SU-DHL-6 (cell line): ENCODE data around the gene SULT1A3.
"Not testable (repeated sequence)": the region's sequence is repeated elsewhere in the genome, so short reads cannot be mapped to it uniquely, and the experiment has no call there.

Source experiments
- H2AFZ ChIP-seq: fragments of 200-600 bp; sonication (generic); 2 replicates; pipeline ENCODE4 v1.6.1; 2014; ENCODE audit warnings: low read depth, mild to moderate bottlenecking, moderate library complexity, mixed read lengths, antibody characterized with exemption, low read length; ENCODE audit not compliant: severe bottlenecking
- H3F3A ChIP-seq: fragments of 200-600 bp; shearing (Covaris generic); 2 replicates; pipeline ENCODE4 v1.6.0; 2016; ENCODE audit warnings: antibody characterized with exemption, mild to moderate bottlenecking; ENCODE audit not compliant: insufficient read depth
- H3K27ac ChIP-seq: fragments of 200-600 bp; sonication (generic); 2 replicates; pipeline ENCODE4 v1.5.1; 2016; ENCODE audit warnings: low read depth, mild to moderate bottlenecking, low read length, moderate library complexity, mixed read lengths
- H3K27me3 ChIP-seq: fragments of 200-600 bp; sonication (generic), shearing (Covaris generic); 2 replicates; pipeline ENCODE4 v1.6.0; 2014; ENCODE audit warnings: mild to moderate bottlenecking, low read length
- H3K36me3 ChIP-seq: fragments of 200-600 bp; sonication (generic); 2 replicates; pipeline ENCODE4 v1.6.1; 2014; ENCODE audit warnings: mild to moderate bottlenecking, low read length, mixed read lengths
- H3K4me2 ChIP-seq: fragments of 300-600, 200-600 bp; shearing (Covaris generic), sonication (generic); 2 replicates; pipeline ENCODE4 v1.6.0; 2014; ENCODE audit warnings: low read length, low read depth, mild to moderate bottlenecking; ENCODE audit not compliant: poor library complexity, severe bottlenecking
- H3K4me3 ChIP-seq: fragments of 200-600 bp; sonication (generic); 2 replicates; pipeline ENCODE4 v1.5.1; 2014; ENCODE audit warnings: antibody characterized with exemption, low read length, mild to moderate bottlenecking, mixed read lengths; ENCODE audit not compliant: insufficient read depth, poor library complexity, severe bottlenecking
- H3K79me2 ChIP-seq: fragments of 200-600 bp; sonication (generic); 2 replicates; pipeline ENCODE4 v1.6.1; 2014; ENCODE audit warnings: mild to moderate bottlenecking, low read length, moderate library complexity; ENCODE audit not compliant: insufficient read depth
- H3K9ac ChIP-seq: fragments of 200-600 bp; sonication (generic); 2 replicates; pipeline ENCODE4 v1.7.0; 2014; ENCODE audit warnings: mild to moderate bottlenecking, low read length
- H3K9me2 ChIP-seq: fragments of 200-600 bp; sonication (generic); replicated peaks from 2 replicates; pipeline ENCODE4 v1.6.1; 2014; ENCODE audit warnings: low read length; ENCODE audit not compliant: insufficient read depth
- H3K9me3 ChIP-seq: fragments of 200-600 bp; sonication (generic); 2 replicates; pipeline ENCODE4 v1.6.1; 2014; ENCODE audit warnings: low read length, mixed read lengths; ENCODE audit not compliant: insufficient read depth
- H4K20me1 ChIP-seq: fragments of 200-600 bp; sonication (generic); 2 replicates; pipeline ENCODE4 v1.6.1; 2014; ENCODE audit warnings: low read depth, mild to moderate bottlenecking, antibody characterized with exemption, low read length, moderate library complexity, mixed read lengths
- EZH2phosphoT487 ChIP-seq: fragments of 200-600 bp; sonication (generic), shearing (Covaris generic); conservative IDR thresholded peaks from 2 replicates; pipeline ENCODE4 v1.6.1; 2018; ENCODE audit warnings: mild to moderate bottlenecking, antibody characterized with exemption, low read length, moderate library complexity, mixed read lengths
- TF ChIP-seq, protein P1 (sequence below): fragments of 200-600 bp; sonication (generic); IDR thresholded peaks from one replicate; pipeline ENCODE4 v1.5.1; 2017; ENCODE audit warnings: antibody characterized with exemption, mild to moderate bottlenecking, low read length, moderate library complexity; ENCODE audit not compliant: insufficient read depth, poor library complexity, severe bottlenecking

Gene SULT1A3

DNA sequence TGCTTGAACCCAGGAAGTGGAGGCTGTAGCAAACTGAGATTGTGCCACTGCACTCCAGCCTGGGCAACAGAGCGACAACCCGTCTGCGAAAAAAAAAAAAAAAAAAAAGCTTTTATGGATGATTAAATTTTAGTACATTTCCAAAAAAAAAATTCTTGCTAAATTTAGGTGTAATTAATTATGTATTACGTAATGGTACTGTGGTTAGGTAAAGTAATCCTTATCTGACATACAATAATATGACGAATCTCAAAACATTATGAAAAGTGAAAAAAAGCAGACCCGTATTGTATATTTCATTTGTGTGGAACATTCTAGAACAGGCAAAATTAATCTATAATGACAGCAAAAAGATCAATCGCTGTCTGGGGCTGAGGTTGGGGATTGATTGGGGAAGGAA is 26.0 kb upstream of the SULT1A3 start:
- Histone ChIP-seq H4K20me1 (no peaks in the 10 kb centered on the region), H2AFZ (no peak overlapping the region), H3K27me3 (no peaks in the 10 kb centered on the region), H3K9me2 (no peaks in the 10 kb centered on the region), H3K79me2 (no peaks in the 10 kb centered on the region), H3K9ac (no peak overlapping the region), H3K9me3 (no peaks in the 10 kb centered on the region), H3F3A (no peaks in the 10 kb centered on the region), H3K4me3 (no peak overlapping the region), H3K36me3 (no peaks in the 10 kb centered on the region), H3K27ac (no peak overlapping the region), H3K4me2 (no peak overlapping the region)
- TF ChIP-seq, protein P1, sequence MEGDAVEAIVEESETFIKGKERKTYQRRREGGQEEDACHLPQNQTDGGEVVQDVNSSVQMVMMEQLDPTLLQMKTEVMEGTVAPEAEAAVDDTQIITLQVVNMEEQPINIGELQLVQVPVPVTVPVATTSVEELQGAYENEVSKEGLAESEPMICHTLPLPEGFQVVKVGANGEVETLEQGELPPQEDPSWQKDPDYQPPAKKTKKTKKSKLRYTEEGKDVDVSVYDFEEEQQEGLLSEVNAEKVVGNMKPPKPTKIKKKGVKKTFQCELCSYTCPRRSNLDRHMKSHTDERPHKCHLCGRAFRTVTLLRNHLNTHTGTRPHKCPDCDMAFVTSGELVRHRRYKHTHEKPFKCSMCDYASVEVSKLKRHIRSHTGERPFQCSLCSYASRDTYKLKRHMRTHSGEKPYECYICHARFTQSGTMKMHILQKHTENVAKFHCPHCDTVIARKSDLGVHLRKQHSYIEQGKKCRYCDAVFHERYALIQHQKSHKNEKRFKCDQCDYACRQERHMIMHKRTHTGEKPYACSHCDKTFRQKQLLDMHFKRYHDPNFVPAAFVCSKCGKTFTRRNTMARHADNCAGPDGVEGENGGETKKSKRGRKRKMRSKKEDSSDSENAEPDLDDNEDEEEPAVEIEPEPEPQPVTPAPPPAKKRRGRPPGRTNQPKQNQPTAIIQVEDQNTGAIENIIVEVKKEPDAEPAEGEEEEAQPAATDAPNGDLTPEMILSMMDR = no peak
- no peak for TF ChIP-seq EZH2phosphoT487

GRCh38 chr16:30176876-30177275 is 22.2 kb upstream of the SULT1A3 start:
- not testable (repeated sequence) for H3K9me2 ChIP-seq, H3K36me3 ChIP-seq, H2AFZ ChIP-seq, H3K27ac ChIP-seq, H3K4me3 ChIP-seq, H3K4me2 ChIP-seq, H3K9me3 ChIP-seq, H3K79me2 ChIP-seq, H3K9ac ChIP-seq, H4K20me1 ChIP-seq, H3F3A ChIP-seq, H3K27me3 ChIP-seq

- Histone ChIP-seq H2AFZ (no peak overlapping the region), H3K9ac (no peak overlapping the region), H3K4me3 (no peak overlapping the region), H3K9me2 (no peaks in the 10 kb centered on the region), H3K4me2 (no peak overlapping the region), H3K9me3 (no peaks in the 10 kb centered on the region), H3F3A (peaks cover 2% of the 10 kb centered on the region), H3K27me3 (no peaks in the 10 kb centered on the region), H3K36me3 (peaks cover 1% of the 10 kb centered on the region; the same call in 1 of the 2 replicates), H3K27ac (no peak overlapping the region), H4K20me1 (no peaks in the 10 kb centered on the region), H3K79me2 (peaks cover 2% of the 10 kb centered on the region)
- TF ChIP-seq, protein P1 = no peak
- no peak for TF ChIP-seq EZH2phosphoT487
Measured at GRCh38 chr16:30179195-30179594, 19.9 kb upstream of the SULT1A3 start.

DNA sequence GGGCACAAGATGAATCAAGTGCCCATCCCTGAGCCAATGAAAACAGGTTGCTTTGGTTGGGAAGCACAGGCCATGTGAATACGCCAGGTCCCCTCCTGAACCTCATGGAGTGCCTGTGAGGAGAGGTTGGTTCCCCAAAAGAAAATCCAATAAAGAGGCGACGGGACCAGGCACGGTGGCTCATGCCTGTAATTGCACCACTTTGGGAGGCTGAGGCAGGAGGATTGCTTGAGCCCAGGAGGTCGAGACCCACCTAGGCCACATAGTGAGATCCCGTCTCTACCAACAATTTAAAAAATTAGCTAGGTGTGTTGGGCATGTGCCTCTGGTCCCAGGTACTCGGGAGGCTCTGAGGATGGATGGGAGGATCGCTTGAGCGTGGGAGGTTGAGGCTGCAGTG is 19.1 kb upstream of the SULT1A3 start:
- TF ChIP-seq, protein P1 = no peak
- no peak for TF ChIP-seq EZH2phosphoT487

More for the DNA sequence above, 19.1 kb upstream of the SULT1A3 start:
- no peak overlapping the region for H3K4me2 ChIP-seq
- no peaks in the 10 kb centered on the region for H3K27me3 ChIP-seq
- H3K4me3 ChIP-seq = no peak overlapping the region
- H4K20me1 ChIP-seq = no peaks in the 10 kb centered on the region
- H3F3A ChIP-seq = peaks cover 9% of the 10 kb centered on the region
- H3K9ac ChIP-seq = no peak overlapping the region
- no peaks in the 10 kb centered on the region for H3K9me3 ChIP-seq
- peaks cover 6% of the 10 kb centered on the region; the same call in 1 of the 2 replicates for H3K36me3 ChIP-seq
- no peaks in the 10 kb centered on the region for H3K9me2 ChIP-seq
- H3K27ac ChIP-seq = no peak overlapping the region
- H2AFZ ChIP-seq = no peak overlapping the region
- H3K79me2 ChIP-seq = peaks cover 9% of the 10 kb centered on the region
